Left ventricle myocardium inferior (tissue), 1 donor: ENCODE data around the gene RGS7. TPM values are rescaled to one million over a fixed set of nuclear protein-coding genes. Genes with fewer than 3 reads are reported as not detected.

ENCODE experiments used
- DNase-seq: peaks from one replicate; pipeline ENCODE4 v3.0.0-alpha.2; 2020
- H3K27ac ChIP-seq: fragments of 200-600 bp; replicated peaks from 2 replicates; pipeline ENCODE4 v1.8.0; 2021
- H3K27me3 ChIP-seq: fragments of 200-600 bp; 2 replicates; pipeline ENCODE4 v1.8.0; 2021; ENCODE audit warnings: low read depth
- H3K36me3 ChIP-seq: fragments of 200-600 bp; 2 replicates; pipeline ENCODE4 v1.8.0; 2021
- H3K4me1 ChIP-seq: fragments of 200-600 bp; 2 replicates; pipeline ENCODE4 v1.8.0; 2021
- H3K4me3 ChIP-seq: fragments of 200-600 bp; 2 replicates; pipeline ENCODE4 v1.8.0; 2021; ENCODE audit warnings: mild to moderate bottlenecking, moderate library complexity
- H3K9me3 ChIP-seq: fragments of 200-600 bp; replicated peaks from 2 replicates; pipeline ENCODE4 v1.8.0; 2021
- CTCF ChIP-seq: fragments of 200-600 bp; IDR thresholded peaks from 2 replicates; pipeline ENCODE4 v1.8.0; 2021; ENCODE audit warnings: antibody characterized with exemption, mild to moderate bottlenecking, borderline replicate concordance
- intact Hi-C: fragments of 100-400 bp; cut with micrococcal nuclease; formaldehyde crosslinking; loops from one replicate; pipeline ENCODE4 v1.11.0; 2022
- total RNA-seq: library from RNA; stranded (reverse); fragmentation: NEBNext Ultra II Directional; extraction: Animal tissue kit (Norgen Biotek cat#: 25700); gene quantifications from one replicate; pipeline ENCODE4 v1.2.1, GENCODE V29; 2021
- donor health status: DM: no; HTN: yes; CAD: no; lungs with severe emphysema.

RGS7 gene
- total RNA-seq, 1 donor from 2014 or later = not detected

GRCh38 chr1:241286486-241286885 is 70.5 kb downstream of the RGS7 start:
- H3K9me3 ChIP-seq = peaks cover 50% of the 10 kb centered on the region
- DNase-seq = no peak
- no peaks in the 10 kb centered on the region for H3K27me3 ChIP-seq
- intact Hi-C loops = no loop called here
- no peaks in the 10 kb centered on the region for H3K4me1 ChIP-seq
- H3K36me3 ChIP-seq = no peaks in the 10 kb centered on the region
- no peak for TF ChIP-seq CTCF
- no peak overlapping the region for H3K27ac ChIP-seq
- no peak overlapping the region for H3K4me3 ChIP-seq

DNA sequence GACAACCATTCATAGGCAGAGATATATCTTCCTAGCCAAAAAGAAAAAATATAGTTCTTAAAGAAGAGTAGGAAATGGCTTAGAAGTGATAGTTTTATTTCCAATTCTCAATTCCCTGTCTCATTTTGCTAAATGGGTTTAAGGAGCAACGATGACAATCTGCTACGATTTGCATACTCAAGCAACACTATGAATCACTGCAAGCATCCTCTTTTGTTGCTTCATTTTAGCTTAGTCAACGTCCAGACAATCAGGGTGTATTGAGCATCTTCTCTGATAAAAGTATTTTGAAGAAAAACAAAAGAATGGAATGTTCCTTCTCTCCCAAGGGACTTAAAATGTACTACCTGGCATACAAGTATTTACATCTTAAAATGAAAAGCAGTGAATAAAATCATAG is 80.6 kb downstream of the RGS7 start:
- no peaks in the 10 kb centered on the region for H3K27me3 ChIP-seq
- no peak overlapping the region for H3K27ac ChIP-seq
- H3K9me3 ChIP-seq = peaks cover 51% of the 10 kb centered on the region
- intact Hi-C loops = no loop called here
- no peak overlapping the region for H3K4me3 ChIP-seq
- no peak for DNase-seq
- H3K4me1 ChIP-seq = no peaks in the 10 kb centered on the region
- no peaks in the 10 kb centered on the region for H3K36me3 ChIP-seq
- no peak for TF ChIP-seq CTCF

GRCh38 chr1:241275981-241276380 is 81.0 kb downstream of the RGS7 start:
- Histone ChIP-seq H3K4me1 (no peaks in the 10 kb centered on the region), H3K27ac (no peak overlapping the region), H3K9me3 (peaks cover 52% of the 10 kb centered on the region), H3K36me3 (no peaks in the 10 kb centered on the region), H3K27me3 (no peaks in the 10 kb centered on the region), H3K4me3 (no peak overlapping the region)
- no peak for TF ChIP-seq CTCF
- intact Hi-C loops = no loop called here
- no peak for DNase-seq

GRCh38 chr1:241275226-241275625 is 81.8 kb downstream of the RGS7 start:
- Histone ChIP-seq H3K9me3 (peaks cover 44% of the 10 kb centered on the region), H3K4me3 (no peak overlapping the region), H3K36me3 (no peaks in the 10 kb centered on the region), H3K27ac (no peak overlapping the region), H3K27me3 (no peaks in the 10 kb centered on the region), H3K4me1 (no peaks in the 10 kb centered on the region)
- TF ChIP-seq CTCF = no peak
- DNase-seq = no peak
- intact Hi-C loops = no loop called here

DNA sequence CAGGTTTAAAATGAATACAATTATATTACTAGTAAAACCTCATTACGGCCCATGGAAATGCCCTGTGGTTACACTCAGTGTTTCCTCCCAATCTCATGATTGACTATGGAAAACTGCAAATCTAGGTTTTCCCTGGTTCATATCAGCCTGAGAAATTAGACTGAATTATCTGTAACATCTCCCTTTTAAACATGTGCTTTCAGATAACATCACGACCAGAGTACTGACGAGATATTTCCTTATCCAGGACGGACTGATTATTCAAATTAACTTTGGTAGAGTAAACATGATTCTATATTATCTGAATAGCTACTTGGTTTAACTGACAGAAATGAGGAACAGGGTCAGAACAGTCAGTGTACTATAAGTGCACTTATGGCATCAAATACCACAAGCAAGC is 82.3 kb downstream of the RGS7 start:
- no peak for DNase-seq
- no peak for TF ChIP-seq CTCF
- intact Hi-C loops = no loop called here
- Histone ChIP-seq H3K27ac (no peak overlapping the region), H3K36me3 (no peaks in the 10 kb centered on the region), H3K4me3 (no peak overlapping the region), H3K27me3 (no peaks in the 10 kb centered on the region), H3K4me1 (no peaks in the 10 kb centered on the region), H3K9me3 (peaks cover 39% of the 10 kb centered on the region)

GRCh38 chr1:241272828-241273227 is 84.2 kb downstream of the RGS7 start:
- intact Hi-C loops = no loop called here
- H3K4me1 ChIP-seq = no peaks in the 10 kb centered on the region
- no peak for TF ChIP-seq CTCF
- no peaks in the 10 kb centered on the region for H3K27me3 ChIP-seq
- DNase-seq = no peak
- H3K27ac ChIP-seq = no peak overlapping the region
- H3K4me3 ChIP-seq = no peak overlapping the region
- peaks cover 45% of the 10 kb centered on the region for H3K9me3 ChIP-seq
- H3K36me3 ChIP-seq = no peaks in the 10 kb centered on the region
